Neural cell (in vitro differentiated cells): ENCODE results near the gene PPP1R12B. TPM values are rescaled to one million over a fixed set of nuclear protein-coding genes. Genes with fewer than 3 reads are reported as not detected.

Experiments used
- H2AFZ ChIP-seq: fragments of 200-600, 300-800 bp; sonication (generic), shearing (Covaris generic); 2 replicates; pipeline ENCODE4 v1.6.0; 2014; ENCODE audit warnings: low read depth, mild to moderate bottlenecking, antibody characterized with exemption, low read length, moderate library complexity
- H3F3A ChIP-seq: fragments of 200-600 bp; shearing (Covaris generic); 2 replicates; pipeline ENCODE4 v1.6.1; 2016; ENCODE audit warnings: mild to moderate bottlenecking, moderate library complexity, mixed read lengths, antibody characterized with exemption, low read length; ENCODE audit not compliant: insufficient read depth, poor library complexity, severe bottlenecking
- H3K27ac ChIP-seq: fragments of 200-600, 300-800 bp; sonication (generic), shearing (Covaris generic); 2 replicates; pipeline ENCODE4 v1.5.1; 2014; ENCODE audit warnings: mild to moderate bottlenecking, low read length, moderate library complexity
- H3K27me3 ChIP-seq: fragments of 300-800, 200-600 bp; sonication (generic), shearing (Covaris generic); 2 replicates; pipeline ENCODE4 v1.6.0; 2014; ENCODE audit warnings: mild to moderate bottlenecking, low read depth, low read length, moderate library complexity; ENCODE audit not compliant: insufficient read depth
- H3K36me3 ChIP-seq: fragments of 300-800, 200-600 bp; sonication (generic), shearing (Covaris generic); 2 replicates; pipeline ENCODE4 v1.5.1; 2014; ENCODE audit warnings: mild to moderate bottlenecking, antibody characterized with exemption, low read length, moderate library complexity; ENCODE audit not compliant: insufficient read depth
- H3K4me2 ChIP-seq: fragments of 300-800, 200-600 bp; sonication (generic), shearing (Covaris generic); 2 replicates; pipeline ENCODE4 v1.6.0; 2014; ENCODE audit warnings: mild to moderate bottlenecking, low read length
- H3K4me3 ChIP-seq: fragments of 300-800, 200-600 bp; sonication (generic), shearing (Covaris generic); 2 replicates; pipeline ENCODE4 v1.5.1; 2014; ENCODE audit warnings: mild to moderate bottlenecking, low read length, moderate library complexity
- H3K79me2 ChIP-seq: fragments of 200-600 bp; shearing (Covaris generic); replicated peaks from 2 replicates; pipeline ENCODE4 v1.6.0; 2014; ENCODE audit warnings: mild to moderate bottlenecking, low read length, moderate library complexity; ENCODE audit not compliant: insufficient read depth
- H3K9ac ChIP-seq: fragments of 300-800, 200-600 bp; sonication (generic), shearing (Covaris generic); 2 replicates; pipeline ENCODE4 v1.6.1; 2016; ENCODE audit warnings: mild to moderate bottlenecking, low read length, mixed read lengths
- H3K9me2 ChIP-seq: fragments of 200-600 bp; shearing (Covaris generic); 2 replicates; pipeline ENCODE4 v1.6.1; 2016; ENCODE audit warnings: mild to moderate bottlenecking, low read length, mixed read lengths; ENCODE audit not compliant: insufficient read depth
- H3K9me3 ChIP-seq: fragments of 200-600, 300-800 bp; sonication (generic), shearing (Covaris generic); 2 replicates; pipeline ENCODE4 v1.6.1; 2016; ENCODE audit warnings: mild to moderate bottlenecking, mixed run types, low read length, moderate library complexity, mixed read lengths
- H4K20me1 ChIP-seq: fragments of 200-600 bp; shearing (Covaris generic); 2 replicates; pipeline ENCODE4 v1.6.1; 2016; ENCODE audit warnings: mild to moderate bottlenecking, mixed run types; ENCODE audit not compliant: insufficient read depth
- CTCF ChIP-seq: fragments of 450-650 bp; IDR thresholded peaks from 2 replicates; pipeline ENCODE4 v1.5.1; 2014; ENCODE audit warnings: antibody characterized with exemption, mild to moderate bottlenecking, moderate library complexity; ENCODE audit not compliant: poor library complexity, severe bottlenecking
- EP300 ChIP-seq: fragments of 450-650 bp; conservative IDR thresholded peaks from 2 replicates; pipeline ENCODE4 v1.6.1; 2014; ENCODE audit warnings: antibody characterized with exemption, mild to moderate bottlenecking, moderate library complexity; ENCODE audit not compliant: poor library complexity, severe bottlenecking
- EZH2 ChIP-seq: fragments of 200-600, 300-800 bp; shearing (Covaris generic), sonication (generic); IDR thresholded peaks from 2 replicates; pipeline ENCODE4 v1.6.1; 2014; ENCODE audit warnings: antibody characterized with exemption, low read length, borderline replicate concordance, mild to moderate bottlenecking; ENCODE audit not compliant: insufficient read depth, poor library complexity, severe bottlenecking
- MXI1 ChIP-seq: fragments of 450-650 bp; conservative IDR thresholded peaks from 2 replicates; pipeline ENCODE4 v1.6.1; 2014; ENCODE audit warnings: antibody characterized with exemption, mild to moderate bottlenecking; ENCODE audit not compliant: poor library complexity, severe bottlenecking
- POLR2AphosphoS5 ChIP-seq: IDR thresholded peaks from 2 replicates; pipeline ENCODE4 v1.6.1; 2012
- RAD21 ChIP-seq: fragments of 450-650 bp; conservative IDR thresholded peaks from 2 replicates; pipeline ENCODE4 v1.6.1; 2014; ENCODE audit warnings: antibody characterized with exemption, mild to moderate bottlenecking, moderate library complexity
- REST ChIP-seq: IDR thresholded peaks from 2 replicates; pipeline ENCODE4 v1.6.1; 2012; ENCODE audit warnings: borderline replicate concordance
- SMC3 ChIP-seq: fragments of 450-650 bp; conservative IDR thresholded peaks from 2 replicates; pipeline ENCODE4 v1.6.1; 2014; ENCODE audit warnings: antibody characterized with exemption, mild to moderate bottlenecking, moderate library complexity; ENCODE audit not compliant: poor library complexity
- TAF1 ChIP-seq: IDR thresholded peaks from 2 replicates; pipeline ENCODE4 v1.6.1; 2012; ENCODE audit warnings: low read depth
- polyA plus RNA-seq: library from polyadenylated mRNA; depleted of rRNA; stranded (reverse); fragments of >200 nt; gene quantifications from 2 replicates; pipeline ENCODE4 v1.2.3, GENCODE V29; 2014

Gene PPP1R12B
- polyA plus RNA-seq, 1 donor from 2014 or later = 9.8 TPM

GRCh38 chr1:202584707-202585589 is 236.4 kb downstream of the PPP1R12B start:
- H3K79me2 ChIP-seq = no peaks in the 10 kb centered on the region
- no peak for TF ChIP-seq CTCF
- TF ChIP-seq MXI1 = no peak
- no peak for TF ChIP-seq RAD21
- TF ChIP-seq EP300 = no peak
- no peak for TF ChIP-seq EZH2
- TF ChIP-seq SMC3 = no peak
- no peak for TF ChIP-seq POLR2AphosphoS5
- no peak for TF ChIP-seq REST
- TF ChIP-seq TAF1 = no peak

GRCh38 chr1:202585590-202585933 is 237.1 kb downstream of the PPP1R12B start:
- Histone ChIP-seq H3K9ac (peak overlapping the region; percentile 15), H3K79me2 (no peaks in the 10 kb centered on the region), H3K9me2 (no peaks in the 10 kb centered on the region), H3K27ac (peak overlapping the region; percentile 59), H3K4me2 (no peak overlapping the region), H3K27me3 (no peaks in the 10 kb centered on the region), H2AFZ (no peak overlapping the region), H4K20me1 (no peaks in the 10 kb centered on the region), H3K4me3 (no peak overlapping the region), H3K36me3 (no peaks in the 10 kb centered on the region), H3F3A (no peaks in the 10 kb centered on the region), H3K9me3 (no peaks in the 10 kb centered on the region)
- TF ChIP-seq EP300 = no peak
- TF ChIP-seq CTCF = no peak
- no peak for TF ChIP-seq RAD21
- no peak for TF ChIP-seq EZH2
- no peak for TF ChIP-seq REST
- no peak for TF ChIP-seq SMC3
- TF ChIP-seq TAF1 = no peak
- TF ChIP-seq POLR2AphosphoS5 = no peak
- no peak for TF ChIP-seq MXI1

More at GRCh38 chr1:202584707-202585589, 236.4 kb downstream of the PPP1R12B start:
- Histone ChIP-seq H3K9ac (no peak overlapping the region), H3K9me2 (no peaks in the 10 kb centered on the region), H3K27me3 (no peaks in the 10 kb centered on the region), H3K4me3 (no peak overlapping the region), H4K20me1 (no peaks in the 10 kb centered on the region), H3K27ac (peak overlapping the region; percentile 59), H3K9me3 (no peaks in the 10 kb centered on the region), H3K36me3 (no peaks in the 10 kb centered on the region), H3F3A (no peaks in the 10 kb centered on the region), H3K4me2 (no peak overlapping the region), H2AFZ (no peak overlapping the region)
